ENCODE measurements around the gene PTPN14. TPM values are rescaled to one million over a fixed set of nuclear protein-coding genes. Genes with fewer than 3 reads are reported as not detected.

Gene PTPN14
- total RNA-seq, 4 donors from 2014 or later, result 42.8 to 63.8 (median 50.4) TPM

DNA sequence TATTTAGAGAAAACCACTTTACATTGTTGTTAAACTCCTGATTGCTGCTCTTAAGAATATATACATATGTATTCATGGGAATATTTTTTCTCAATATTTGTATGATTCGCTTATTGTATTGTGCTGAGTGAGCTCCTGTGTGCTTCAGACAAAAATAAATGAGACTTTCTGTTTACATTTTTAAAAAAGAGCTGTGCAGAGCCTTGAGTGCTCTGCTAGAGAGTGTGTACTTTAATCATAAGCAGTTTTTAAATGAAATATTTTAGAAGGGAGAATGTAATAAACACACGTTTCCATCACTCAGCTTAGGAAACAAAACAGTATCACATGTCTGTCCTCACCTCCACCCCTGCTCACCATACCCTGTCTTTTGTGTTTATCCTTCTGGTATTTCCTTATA, 9.7 kb downstream of the PTPN14 start:
- no peaks in the 10 kb centered on the region for H3K27me3 ChIP-seq
- intact Hi-C loops (cut with DNase I; ENCODE audit: low total_unique reads), result loop anchor here (5.0 kb wide), 1 partner anchor 104 kb away; no protein-coding TSS in a partner anchor
- peak in 1 of 2 donors; percentile 33 for ATAC-seq
- no peak for DNase-seq
- peak overlapping the region; percentile 67 to 82 (median 78) for H3K27ac ChIP-seq
- no peaks in the 10 kb centered on the region for H3K9me3 ChIP-seq
- H3K4me3 ChIP-seq, result no peak overlapping the region
- in situ Hi-C loops (cut with MboI; ENCODE audit: low sequenced_read_pairs in 4 of 4), result no loop called here
- TF ChIP-seq POLR2A (IDR thresholded peaks at IDR 0.05), result no peak
- TF ChIP-seq, protein P1, sequence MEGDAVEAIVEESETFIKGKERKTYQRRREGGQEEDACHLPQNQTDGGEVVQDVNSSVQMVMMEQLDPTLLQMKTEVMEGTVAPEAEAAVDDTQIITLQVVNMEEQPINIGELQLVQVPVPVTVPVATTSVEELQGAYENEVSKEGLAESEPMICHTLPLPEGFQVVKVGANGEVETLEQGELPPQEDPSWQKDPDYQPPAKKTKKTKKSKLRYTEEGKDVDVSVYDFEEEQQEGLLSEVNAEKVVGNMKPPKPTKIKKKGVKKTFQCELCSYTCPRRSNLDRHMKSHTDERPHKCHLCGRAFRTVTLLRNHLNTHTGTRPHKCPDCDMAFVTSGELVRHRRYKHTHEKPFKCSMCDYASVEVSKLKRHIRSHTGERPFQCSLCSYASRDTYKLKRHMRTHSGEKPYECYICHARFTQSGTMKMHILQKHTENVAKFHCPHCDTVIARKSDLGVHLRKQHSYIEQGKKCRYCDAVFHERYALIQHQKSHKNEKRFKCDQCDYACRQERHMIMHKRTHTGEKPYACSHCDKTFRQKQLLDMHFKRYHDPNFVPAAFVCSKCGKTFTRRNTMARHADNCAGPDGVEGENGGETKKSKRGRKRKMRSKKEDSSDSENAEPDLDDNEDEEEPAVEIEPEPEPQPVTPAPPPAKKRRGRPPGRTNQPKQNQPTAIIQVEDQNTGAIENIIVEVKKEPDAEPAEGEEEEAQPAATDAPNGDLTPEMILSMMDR (IDR thresholded peaks at IDR 0.05 in 4 of 5, conservative IDR thresholded peaks at IDR 0.05 in 1 of 5), result no peak
- H3K4me1 ChIP-seq, result peaks cover 77 to 87% of the 10 kb centered on the region in 2 donors
- no peaks in the 10 kb centered on the region for H3K36me3 ChIP-seq

DNA sequence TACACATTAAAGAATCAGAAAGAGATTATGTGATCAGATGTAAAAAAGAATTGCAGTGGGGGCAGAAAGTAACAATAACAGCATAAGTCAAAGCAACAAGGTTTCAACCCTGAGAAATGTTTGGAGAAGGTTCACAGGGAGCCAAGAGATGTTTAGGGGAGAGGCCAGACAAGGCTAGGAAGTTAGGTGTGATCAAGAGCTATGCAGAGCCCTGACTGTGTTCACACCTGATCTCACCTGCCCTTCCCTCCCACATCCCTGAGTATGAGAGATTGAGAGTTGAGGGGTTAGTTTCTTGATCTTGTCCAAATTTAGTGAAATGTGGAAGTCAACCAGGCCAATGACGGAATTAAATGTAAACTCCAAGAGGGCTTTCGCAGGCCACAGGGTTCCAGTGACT, 10.2 kb downstream of the PTPN14 start:
- no peaks in the 10 kb centered on the region for H3K36me3 ChIP-seq
- ATAC-seq, result no peak
- H3K4me3 ChIP-seq, result no peak overlapping the region
- intact Hi-C loops (cut with DNase I; ENCODE audit: low total_unique reads) (loop anchor here (5.0 kb wide), 1 partner anchor 104 kb away; no protein-coding TSS in a partner anchor), in situ Hi-C loops (cut with MboI; ENCODE audit: low sequenced_read_pairs in 4 of 4) (no loop called here)
- no peaks in the 10 kb centered on the region for H3K27me3 ChIP-seq
- no peak for TF ChIP-seq POLR2A (IDR thresholded peaks at IDR 0.05)
- TF ChIP-seq, protein P1 (IDR thresholded peaks at IDR 0.05 in 4 of 5, conservative IDR thresholded peaks at IDR 0.05 in 1 of 5), result no peak
- no peak for DNase-seq
- H3K4me1 ChIP-seq, result peaks cover 72 to 86% of the 10 kb centered on the region in 2 donors
- H3K27ac ChIP-seq, result peak overlapping the region; percentile 67 to 82 (median 78)
- H3K9me3 ChIP-seq, result no peaks in the 10 kb centered on the region

DNA sequence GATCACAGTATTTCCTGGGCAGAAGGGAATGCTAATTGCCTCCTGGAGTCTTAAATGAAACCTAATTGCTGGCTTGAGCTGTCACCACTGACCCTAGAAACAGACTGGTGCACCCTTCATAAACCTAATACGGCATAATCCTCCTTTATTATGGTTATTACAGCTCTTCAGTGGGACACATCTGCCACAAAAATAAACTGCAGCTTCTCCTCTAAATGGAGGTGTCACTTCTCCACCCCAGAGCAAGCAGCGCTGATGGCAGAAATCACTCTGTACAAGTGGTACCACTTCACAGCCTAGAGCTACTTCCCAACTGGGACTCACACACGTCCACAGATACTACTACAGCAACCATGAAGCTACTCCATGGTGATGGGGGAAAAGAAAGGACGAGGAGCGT, 11.1 kb downstream of the PTPN14 start:
- ATAC-seq, result no peak
- Histone ChIP-seq H3K4me1 (peaks cover 64 to 77% of the 10 kb centered on the region in 2 donors), H3K4me3 (no peak overlapping the region), H3K9me3 (no peaks in the 10 kb centered on the region), H3K27me3 (no peaks in the 10 kb centered on the region), H3K36me3 (no peaks in the 10 kb centered on the region), H3K27ac (peak overlapping the region; percentile 61 to 82 (median 73))
- in situ Hi-C loops (cut with MboI; ENCODE audit: low sequenced_read_pairs in 4 of 4), result no loop called here
- DNase-seq, result no peak
- no peak for TF ChIP-seq POLR2A (IDR thresholded peaks at IDR 0.05)
- TF ChIP-seq, protein P1 (IDR thresholded peaks at IDR 0.05 in 4 of 5, conservative IDR thresholded peaks at IDR 0.05 in 1 of 5), result no peak
- intact Hi-C loops (cut with DNase I; ENCODE audit: low total_unique reads), result loop anchor here (5.0 kb wide), 1 partner anchor 103 kb away; no protein-coding TSS in a partner anchor

DNA sequence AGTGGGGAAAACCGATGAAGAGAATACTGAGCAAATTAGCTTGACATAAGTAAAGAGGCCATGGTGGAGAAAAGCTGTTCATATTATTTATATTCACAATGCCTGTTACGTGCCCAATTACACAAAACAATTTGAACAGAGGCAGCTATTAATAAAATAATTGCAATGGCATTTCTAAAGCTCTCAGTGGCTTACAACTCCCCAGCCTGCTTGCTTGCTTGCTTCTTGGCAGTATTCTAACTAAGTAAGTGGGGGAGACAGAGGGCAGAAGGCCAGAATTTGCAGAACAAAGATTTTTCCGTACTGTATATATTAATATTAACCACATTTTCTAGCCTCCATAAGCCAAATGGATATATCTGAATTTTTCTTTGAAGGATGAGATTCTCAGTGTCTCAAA, 12.9 kb downstream of the PTPN14 start:
- TF ChIP-seq, protein P1 (IDR thresholded peaks at IDR 0.05 in 4 of 5, conservative IDR thresholded peaks at IDR 0.05 in 1 of 5), result no peak
- no peak for TF ChIP-seq POLR2A (IDR thresholded peaks at IDR 0.05)
- Histone ChIP-seq H3K27ac (peak overlapping the region; percentile 61 to 82 (median 73)), H3K4me3 (no peak overlapping the region)

More for the DNA sequence above, 12.9 kb downstream of the PTPN14 start:
- H3K27me3 ChIP-seq, result no peaks in the 10 kb centered on the region
- peaks cover 54 to 72% of the 10 kb centered on the region in 2 donors for H3K4me1 ChIP-seq
- intact Hi-C loops (cut with DNase I; ENCODE audit: low total_unique reads) (no loop called here), in situ Hi-C loops (cut with MboI; ENCODE audit: low sequenced_read_pairs in 4 of 4) (no loop called here)
- no peaks in the 10 kb centered on the region for H3K36me3 ChIP-seq
- no peaks in the 10 kb centered on the region for H3K9me3 ChIP-seq
- DNase-seq (no peak), ATAC-seq (no peak)
